Esophagus muscularis mucosa (tissue), 4 donors: ENCODE data around the gene SMCO4.

Source experiments
- EP300 ChIP-seq: sonication (generic); formaldehyde crosslinking; IDR thresholded peaks from one replicate; pipeline ENCODE4 v1.6.1; 2017; ENCODE audit warnings: antibody characterized with exemption
- POLR2A ChIP-seq: fragments of 450-650 bp; IDR thresholded peaks from one replicate; pipeline ENCODE4 v1.6.1; 2017; ENCODE audit warnings: antibody characterized with exemption, moderate library complexity, mild to moderate bottlenecking, low read depth
- POLR2AphosphoS5 ChIP-seq, 2 donors: sonication (generic); formaldehyde crosslinking; IDR thresholded peaks; one replicate each; pipeline ENCODE4 v1.6.1; 2017; ENCODE audit warnings: antibody characterized with exemption in 2 of 2
- TF ChIP-seq, protein P1 (sequence below), 3 experiments: fragments of 200-600 bp in 2 of 3; fragments of 450-650 bp in 1 of 3; sonication (generic) in 2 of 3; IDR thresholded peaks; one replicate each; pipeline ENCODE4 v1.5.1; 2017 to 2019; ENCODE audit warnings: antibody characterized with exemption in 3 of 3, mild to moderate bottlenecking in 2 of 3, moderate library complexity in 1 of 3

DNA sequence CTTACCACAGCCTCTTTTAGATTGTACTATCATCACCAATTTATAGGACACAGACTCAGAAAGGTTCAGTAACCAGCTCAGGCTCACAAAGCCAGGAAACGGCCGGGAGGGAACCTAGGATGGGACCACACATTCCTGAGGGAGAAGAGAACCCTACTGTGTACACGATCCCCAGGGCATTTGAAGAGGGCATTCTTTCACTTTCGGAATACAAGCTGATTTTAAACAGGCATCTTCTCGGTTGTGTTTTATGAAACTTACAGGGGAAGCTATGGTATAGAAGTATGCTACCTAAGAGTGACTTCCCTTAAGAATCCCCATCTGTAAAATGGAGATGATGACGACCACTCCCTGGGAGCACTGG lies 19.0 kb downstream of the SMCO4 start:
- TF ChIP-seq POLR2A (no peak), POLR2AphosphoS5 (IDR thresholded peaks at IDR 0.05) (no peak), EP300 (no peak)
- TF ChIP-seq, protein P1, sequence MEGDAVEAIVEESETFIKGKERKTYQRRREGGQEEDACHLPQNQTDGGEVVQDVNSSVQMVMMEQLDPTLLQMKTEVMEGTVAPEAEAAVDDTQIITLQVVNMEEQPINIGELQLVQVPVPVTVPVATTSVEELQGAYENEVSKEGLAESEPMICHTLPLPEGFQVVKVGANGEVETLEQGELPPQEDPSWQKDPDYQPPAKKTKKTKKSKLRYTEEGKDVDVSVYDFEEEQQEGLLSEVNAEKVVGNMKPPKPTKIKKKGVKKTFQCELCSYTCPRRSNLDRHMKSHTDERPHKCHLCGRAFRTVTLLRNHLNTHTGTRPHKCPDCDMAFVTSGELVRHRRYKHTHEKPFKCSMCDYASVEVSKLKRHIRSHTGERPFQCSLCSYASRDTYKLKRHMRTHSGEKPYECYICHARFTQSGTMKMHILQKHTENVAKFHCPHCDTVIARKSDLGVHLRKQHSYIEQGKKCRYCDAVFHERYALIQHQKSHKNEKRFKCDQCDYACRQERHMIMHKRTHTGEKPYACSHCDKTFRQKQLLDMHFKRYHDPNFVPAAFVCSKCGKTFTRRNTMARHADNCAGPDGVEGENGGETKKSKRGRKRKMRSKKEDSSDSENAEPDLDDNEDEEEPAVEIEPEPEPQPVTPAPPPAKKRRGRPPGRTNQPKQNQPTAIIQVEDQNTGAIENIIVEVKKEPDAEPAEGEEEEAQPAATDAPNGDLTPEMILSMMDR (IDR thresholded peaks at IDR 0.05) = no peak
